ENCODE measurements around the gene ATP13A1. TPM values are rescaled to one million over a fixed set of nuclear protein-coding genes. Genes with fewer than 3 reads are reported as not detected.
A peak's percentile ranks its signal among the peaks of the same experiment; 100 is the strongest.

Gene ATP13A1
- total RNA-seq, 2 experiments from 2014 or later = 58.3 to 122 TPM

DNA sequence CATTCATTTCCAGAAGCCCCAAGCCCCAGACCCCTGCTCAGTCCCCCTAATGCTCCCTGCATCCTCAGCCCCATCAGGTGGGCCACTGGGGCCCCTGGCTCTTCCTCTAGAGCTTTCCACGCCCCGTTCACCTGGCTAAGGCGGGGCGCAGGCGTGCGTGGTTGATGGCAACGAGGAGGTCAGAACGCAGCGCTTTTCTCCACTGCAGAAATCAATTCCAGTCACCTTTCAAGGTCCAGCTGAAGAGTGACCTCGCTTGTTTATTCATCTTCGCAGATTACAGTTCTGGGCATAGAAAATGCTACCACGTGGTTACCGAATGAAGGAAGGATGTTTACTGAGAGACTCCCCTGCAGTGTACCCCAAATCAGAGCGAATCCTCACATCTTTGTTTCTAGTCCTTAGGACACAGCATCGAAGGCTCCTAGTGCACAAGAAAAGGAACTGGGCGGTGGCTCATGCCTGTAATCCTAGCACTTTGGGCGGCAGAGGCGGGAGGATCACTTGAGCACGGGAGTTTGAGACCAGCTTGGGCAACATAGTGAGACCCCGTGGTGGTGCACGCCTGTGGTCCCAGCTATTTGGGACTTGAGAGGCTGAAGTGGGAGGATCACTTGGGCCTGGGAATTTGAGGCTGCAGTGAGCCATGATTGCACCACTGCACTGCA, 44.2 kb downstream of the ATP13A1 start:
- H2AFZ ChIP-seq (ENCODE audit: low read length) = no peak overlapping the region
- no peaks in the 10 kb centered on the region for H3K9me3 ChIP-seq (ENCODE audit: low read length)
- intact Hi-C loops (cut with micrococcal nuclease; ENCODE audit: unreplicated experiment) = no loop called here
- H3K27ac ChIP-seq (ENCODE audit: low read depth, low read length, poor library complexity, severe bottlenecking) = no peak overlapping the region
- H3K4me3 ChIP-seq (ENCODE audit: low read depth, low read length, poor library complexity, severe bottlenecking) = peak overlapping the region; percentile 72
- TF ChIP-seq EZH2phosphoT487 (IDR thresholded peaks at IDR 0.05; ENCODE audit: borderline replicate concordance, low read depth, low read length) = no peak
- TF ChIP-seq, protein P1, sequence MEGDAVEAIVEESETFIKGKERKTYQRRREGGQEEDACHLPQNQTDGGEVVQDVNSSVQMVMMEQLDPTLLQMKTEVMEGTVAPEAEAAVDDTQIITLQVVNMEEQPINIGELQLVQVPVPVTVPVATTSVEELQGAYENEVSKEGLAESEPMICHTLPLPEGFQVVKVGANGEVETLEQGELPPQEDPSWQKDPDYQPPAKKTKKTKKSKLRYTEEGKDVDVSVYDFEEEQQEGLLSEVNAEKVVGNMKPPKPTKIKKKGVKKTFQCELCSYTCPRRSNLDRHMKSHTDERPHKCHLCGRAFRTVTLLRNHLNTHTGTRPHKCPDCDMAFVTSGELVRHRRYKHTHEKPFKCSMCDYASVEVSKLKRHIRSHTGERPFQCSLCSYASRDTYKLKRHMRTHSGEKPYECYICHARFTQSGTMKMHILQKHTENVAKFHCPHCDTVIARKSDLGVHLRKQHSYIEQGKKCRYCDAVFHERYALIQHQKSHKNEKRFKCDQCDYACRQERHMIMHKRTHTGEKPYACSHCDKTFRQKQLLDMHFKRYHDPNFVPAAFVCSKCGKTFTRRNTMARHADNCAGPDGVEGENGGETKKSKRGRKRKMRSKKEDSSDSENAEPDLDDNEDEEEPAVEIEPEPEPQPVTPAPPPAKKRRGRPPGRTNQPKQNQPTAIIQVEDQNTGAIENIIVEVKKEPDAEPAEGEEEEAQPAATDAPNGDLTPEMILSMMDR (conservative IDR thresholded peaks at IDR 0.05; ENCODE audit: low read length) = no peak
- no peaks in the 10 kb centered on the region for H4K20me1 ChIP-seq (ENCODE audit: insufficient read depth, low read length)
- CTCF ChIA-PET (ENCODE audit: unreplicated experiment) = no interaction called here
- H3K9me2 ChIP-seq (ENCODE audit: insufficient read depth, low read length) = no peaks in the 10 kb centered on the region
- no peaks in the 10 kb centered on the region for H3K79me2 ChIP-seq (ENCODE audit: insufficient read depth, low read depth, low read length)
- H3K4me1 ChIP-seq (ENCODE audit: insufficient read depth, low read length, poor library complexity, severe bottlenecking) = peaks cover 16% of the 10 kb centered on the region
- DNase-seq (ENCODE audit: low spot score) = no peak
- no TSS peak for BruUV-seq (replicated peaks)
- H3K36me3 ChIP-seq (ENCODE audit: insufficient read depth, low read length) = no peaks in the 10 kb centered on the region
- POLR2A ChIA-PET = interaction anchor here (0.6 kb wide), 1 partner anchor 12 kb away, joined by 3 read pairs; no protein-coding TSS in a partner anchor
- peak overlapping the region; percentile 84 for H3K4me2 ChIP-seq (ENCODE audit: low read length)

DNA sequence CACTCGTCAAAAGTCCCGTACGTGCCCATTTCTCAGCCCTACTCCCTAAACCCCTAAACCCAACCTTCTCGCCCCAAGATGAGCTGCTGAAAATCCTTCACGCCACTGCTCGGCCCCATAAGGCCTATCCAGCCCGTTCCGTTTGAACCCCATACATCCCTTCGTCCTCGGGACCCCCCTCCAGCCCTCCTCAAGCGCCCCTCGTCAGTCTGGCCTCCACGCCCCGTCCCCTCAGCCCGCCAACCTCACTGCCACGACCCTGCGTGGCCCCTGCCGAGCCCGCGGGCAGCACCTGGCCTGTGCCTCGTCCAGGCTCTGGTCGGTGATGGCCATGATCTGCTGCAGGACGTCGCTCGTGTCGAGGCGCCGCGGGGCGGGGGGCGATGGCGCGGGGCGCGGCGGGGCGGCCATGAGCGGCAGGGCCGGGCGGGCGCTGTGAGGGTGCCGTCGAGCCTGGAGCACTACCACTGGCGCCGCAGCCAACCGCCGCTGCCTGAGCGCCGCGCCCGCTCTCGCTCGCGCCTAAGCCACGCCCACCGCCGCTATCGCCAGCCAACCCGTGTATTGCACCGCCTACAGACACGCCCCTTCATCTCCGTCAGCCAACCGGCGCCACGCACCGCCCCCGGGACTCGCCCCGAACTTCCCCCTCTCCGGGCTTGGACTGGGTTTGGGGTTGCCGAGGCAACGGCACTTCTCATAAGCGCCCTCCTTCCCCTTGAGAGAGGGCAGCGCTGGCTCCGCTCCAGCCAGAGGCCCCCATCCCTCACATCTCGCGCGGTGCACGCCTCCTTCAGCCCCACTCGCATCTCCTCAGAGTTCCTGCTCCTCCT, 45.0 kb downstream of the ATP13A1 start, which contains the start of gene PBX4:
PBX4 (minus strand) TSS at position 469 of the 833 bp plus-strand sequence; CDS start at position 411, 58 bp downstream.
- POLR2A ChIA-PET = no interaction called here
- no peak within 1 kb of the TSS for H3K27ac ChIP-seq (ENCODE audit: low read depth, low read length, poor library complexity, severe bottlenecking)
- CTCF ChIA-PET (ENCODE audit: unreplicated experiment) = no interaction called here
- H3K36me3 ChIP-seq (ENCODE audit: insufficient read depth, low read length) = no peaks in the 10 kb centered on the region
- BruUV-seq (replicated peaks) = no TSS peak
- peaks cover 16% of the 10 kb centered on the region for H3K4me1 ChIP-seq (ENCODE audit: insufficient read depth, low read length, poor library complexity, severe bottlenecking)
- H3K9me3 ChIP-seq (ENCODE audit: low read length) = no peaks in the 10 kb centered on the region
- no peaks in the 10 kb centered on the region for H3K79me2 ChIP-seq (ENCODE audit: insufficient read depth, low read depth, low read length)
- no peaks in the 10 kb centered on the region for H4K20me1 ChIP-seq (ENCODE audit: insufficient read depth, low read length)
- DNase-seq (ENCODE audit: low spot score) = peak; percentile 97
- H2AFZ ChIP-seq (ENCODE audit: low read length) = peak within 1 kb of the TSS; percentile 90
- H3K4me2 ChIP-seq (ENCODE audit: low read length) = peak within 1 kb of the TSS; percentile 94
- no peaks in the 10 kb centered on the region for H3K9me2 ChIP-seq (ENCODE audit: insufficient read depth, low read length)
- intact Hi-C loops (cut with micrococcal nuclease; ENCODE audit: unreplicated experiment) = no loop called here
- peak within 1 kb of the TSS; percentile 72 for H3K4me3 ChIP-seq (ENCODE audit: low read depth, low read length, poor library complexity, severe bottlenecking)
- TF ChIP-seq, protein P1 (conservative IDR thresholded peaks at IDR 0.05; ENCODE audit: low read length) = no peak
- TF ChIP-seq EZH2phosphoT487 (IDR thresholded peaks at IDR 0.05; ENCODE audit: borderline replicate concordance, low read depth, low read length) = no peak
